CD14-positive monocyte (primary cell): ENCODE measurements around the gene OVOL2. TPM values are rescaled to one million over a fixed set of nuclear protein-coding genes. Genes with fewer than 3 reads are reported as not detected.

Source experiments
- DNase-seq, 3 donors: peaks; one replicate each; pipeline ENCODE4 v3.0.0-alpha.2; 2011 to 2022
- H2AFZ ChIP-seq: 2 replicates; pipeline ENCODE4 v1.6.0; 2012; ENCODE audit warnings: mild to moderate bottlenecking, low read depth, low read length, inconsistent platforms; ENCODE audit not compliant: insufficient read depth, poor library complexity, severe bottlenecking
- H3K27ac ChIP-seq, 2 donors: 1 replicate in 1 of 2; 2 replicates in 1 of 2; pipeline ENCODE4 v1.5.1; 2012 to 2013; ENCODE audit warnings: low read length in 2 of 2, control low read depth in 1 of 2, inconsistent platforms in 1 of 2, low read depth in 1 of 2, mild to moderate bottlenecking in 1 of 2
- H3K27me3 ChIP-seq, 2 donors: one replicate each; pipeline versions ENCODE4 v1.6.0 to v1.6.1; 2011 to 2013; ENCODE audit warnings: low read length in 2 of 2; ENCODE audit not compliant: control insufficient read depth in 2 of 2, insufficient read depth in 2 of 2
- H3K36me3 ChIP-seq, 2 donors: replicated peaks in 1 of 2; 1 replicate in 1 of 2; 2 replicates in 1 of 2; pipeline versions ENCODE4 v1.5.1 to v1.6.1; 2012 to 2013; ENCODE audit warnings: low read length in 2 of 2, control low read depth in 1 of 2, inconsistent platforms in 1 of 2, mild to moderate bottlenecking in 1 of 2; ENCODE audit not compliant: insufficient read depth in 2 of 2, control insufficient read depth in 1 of 2
- H3K4me1 ChIP-seq, 2 donors: 1 replicate in 1 of 2; 2 replicates in 1 of 2; pipeline versions ENCODE4 v1.5.1 to v1.6.1; 2012 to 2013; ENCODE audit warnings: low read length in 2 of 2, control low read depth in 1 of 2, inconsistent platforms in 1 of 2, mild to moderate bottlenecking in 1 of 2, moderate library complexity in 1 of 2; ENCODE audit not compliant: insufficient read depth in 2 of 2, control insufficient read depth in 1 of 2
- H3K4me2 ChIP-seq: replicated peaks from 2 replicates; pipeline ENCODE3; 2012; ENCODE audit warnings: low read length, moderate library complexity, mild to moderate bottlenecking; ENCODE audit not compliant: poor library complexity, severe bottlenecking; ENCODE audit errors: extremely low read depth
- H3K4me3 ChIP-seq, 3 experiments: fragments of 200-600 bp in 1 of 3; sonication (generic) in 1 of 3; replicated peaks in 1 of 3; 1 replicate in 2 of 3; 2 replicates in 1 of 3; pipeline ENCODE4 v1.5.1; 2011 to 2013; ENCODE audit warnings: low read length in 3 of 3, mild to moderate bottlenecking in 3 of 3, control low read depth in 2 of 3, low read depth in 2 of 3, inconsistent platforms in 1 of 3, moderate library complexity in 1 of 3
- H3K79me2 ChIP-seq: 2 replicates; pipeline ENCODE4 v1.6.0; 2012; ENCODE audit warnings: mild to moderate bottlenecking, control low read depth, inconsistent platforms, low read length, moderate library complexity; ENCODE audit not compliant: insufficient read depth
- H3K9ac ChIP-seq: 2 replicates; pipeline ENCODE4 v1.6.0; 2017; ENCODE audit warnings: low read length, mild to moderate bottlenecking; ENCODE audit not compliant: insufficient read depth, poor library complexity, severe bottlenecking
- H3K9me3 ChIP-seq, 2 donors: replicated peaks in 1 of 2; 1 replicate in 1 of 2; 2 replicates in 1 of 2; pipeline versions ENCODE4 v1.5.1 to v1.6.1; 2012 to 2013; ENCODE audit warnings: low read length in 2 of 2, control low read depth in 1 of 2; ENCODE audit not compliant: control insufficient read depth in 1 of 2, insufficient read depth in 1 of 2
- H4K20me1 ChIP-seq: 2 replicates; pipeline ENCODE4 v1.6.0; 2012; ENCODE audit warnings: mild to moderate bottlenecking, low read length, control low read depth, moderate library complexity; ENCODE audit not compliant: insufficient read depth
- H3K27ac Mint-ChIP-seq, 7 donors: one replicate each; pipeline ENCODE4 v1.8.0; 2020; ENCODE audit warnings: mild to moderate bottlenecking in 7 of 7, mixed read lengths in 7 of 7, moderate library complexity in 6 of 7, inconsistent platforms in 2 of 7
- H3K27me3 Mint-ChIP-seq, 3 donors: one replicate each; pipeline ENCODE4 v1.8.0; 2021 to 2022; ENCODE audit warnings: low read depth in 3 of 3, mild to moderate bottlenecking in 3 of 3, mixed read lengths in 3 of 3, moderate library complexity in 3 of 3, inconsistent platforms in 1 of 3
- H3K36me3 Mint-ChIP-seq, 2 donors: one replicate each; pipeline ENCODE4 v1.8.0; 2020; ENCODE audit warnings: mixed read lengths in 2 of 2, inconsistent platforms in 1 of 2, mild to moderate bottlenecking in 1 of 2
- H3K4me1 Mint-ChIP-seq: one replicate; pipeline ENCODE4 v1.8.0; 2020; ENCODE audit warnings: mild to moderate bottlenecking, mixed read lengths
- H3K4me3 Mint-ChIP-seq, 2 donors: one replicate each; pipeline ENCODE4 v1.8.0; 2020; ENCODE audit warnings: mild to moderate bottlenecking in 2 of 2, mixed read lengths in 2 of 2, moderate library complexity in 1 of 2
- H3K9me3 Mint-ChIP-seq, 7 donors: one replicate each; pipeline ENCODE4 v1.8.0; 2020 to 2022; ENCODE audit warnings: mixed read lengths in 7 of 7, mild to moderate bottlenecking in 6 of 7, moderate library complexity in 6 of 7, inconsistent platforms in 2 of 7
- CTCF ChIP-seq: fragments of 200-600 bp; IDR thresholded peaks from one replicate; pipeline ENCODE4 v1.8.0; 2022; ENCODE audit warnings: antibody characterized with exemption, mild to moderate bottlenecking
- WGBS: methylation state at CpG from one replicate; pipeline ENCODE4 v1.1.5; 2013; ENCODE audit warnings: missing lambda C conversion rate; ENCODE audit not compliant: insufficient coverage; 5-methylcytosine and 5-hydroxymethylcytosine counted together
- intact Hi-C, 2 donors: fragments of 100-400 bp; cut with micrococcal nuclease; formaldehyde crosslinking; loops; one replicate each; pipeline versions ENCODE4 v1.15.0 to v1.15.1; 2023
- polyA minus RNA-seq: library from RNA; depleted of rRNA, polyadenylated mRNA; stranded (reverse); fragments of >200 nt; gene quantifications from 2 replicates; pipeline ENCODE4 v1.2.3, GENCODE V29; 2012
- polyA plus RNA-seq, 3 donors: library from polyadenylated mRNA; depleted of rRNA in 1 of 3; unstranded in 2 of 3; stranded (reverse) in 1 of 3; fragments of 300-500 nt in 2 of 3; fragments of >200 nt in 1 of 3; fragmentation: Illumina TruSeq in 2 of 3; gene quantifications; 1 replicate in 2 of 3; 2 replicates in 1 of 3; pipeline ENCODE4 v1.2.3, GENCODE V29; 2012 to 2021
- total RNA-seq, 12 experiments: library from RNA in 1 of 12; stranded (reverse) in 1 of 12; fragments of 120-200 nt in 1 of 12; gene quantifications; one replicate each; pipeline ENCODE4 v1.2.4 and lab custom pipeline; 2013 to 2026; ENCODE audit warnings: mixed read lengths in 6 of 12, inconsistent platforms in 1 of 12

OVOL2 gene
- not detected for total RNA-seq (2013)
- polyA plus RNA-seq, result not detected
- polyA minus RNA-seq, result not detected in 2 replicates
- total RNA-seq (lab: John Stamatoyannopoulos, UW), result 0 to 3.7 (median 0) reads per million in 11 experiments

- H3K9me3 Mint-ChIP-seq, result peaks cover 0 to 30% (median 10%) of the 10 kb centered on the region in 7 donors
- H3K36me3 ChIP-seq, result no peaks in the 10 kb centered on the region
- H3K36me3 Mint-ChIP-seq, result peaks cover 0 to 6% of the 10 kb centered on the region in 2 donors
- H4K20me1 ChIP-seq, result no peaks in the 10 kb centered on the region
- H3K27me3 Mint-ChIP-seq, result peaks cover 70 to 82% (median 79%) of the 10 kb centered on the region in 3 donors
- peaks cover 0 to 27% of the 10 kb centered on the region in 2 donors for H3K9me3 ChIP-seq
- H3K4me3 ChIP-seq, result peak within 1 kb of the TSS; percentile 38 to 77 (median 50)
- peak within 1 kb of the TSS; percentile 65 to 75 for H3K4me3 Mint-ChIP-seq
- H3K4me2 ChIP-seq, result peak within 1 kb of the TSS; percentile 93
- no peak for TF ChIP-seq CTCF
- H3K4me1 ChIP-seq, result peaks cover 48 to 63% of the 10 kb centered on the region in 2 donors
- H3K27me3 ChIP-seq, result peaks cover 63 to 80% of the 10 kb centered on the region in 2 donors
- H3K79me2 ChIP-seq, result no peaks in the 10 kb centered on the region
- WGBS, result under 1% methylated on average over 35 of the region's 73 CpGs
- H3K27ac ChIP-seq, result no peak within 1 kb of the TSS
- DNase-seq, result no peak
- intact Hi-C loops, result loop anchor here in 1 of 2 donors (5.0 to 10.0 kb wide), 2 partner anchors 77 to 230 kb away; partner anchors contain the start of genes KAT14, PET117 and ZNF133
- peaks cover 48% of the 10 kb centered on the region for H3K4me1 Mint-ChIP-seq
- peak within 1 kb of the TSS; percentile 51 for H3K9ac ChIP-seq
- no peak within 1 kb of the TSS for H3K27ac Mint-ChIP-seq
- H2AFZ ChIP-seq, result peak within 1 kb of the TSS; percentile 75
Measured at GRCh38 chr20:18057101-18057993, at the start of gene OVOL2. Gene OVOL2, minus strand, starts transcription at chr20:18057916. Its CDS starts 282 bp downstream, at chr20:18057634.

- Mint-ChIP-seq H3K4me1 (no peaks in the 10 kb centered on the region), H3K27me3 (peaks cover 5 to 15% (median 10%) of the 10 kb centered on the region in 3 donors), H3K4me3 (no peak overlapping the region), H3K9me3 (peaks cover 0 to 5% (median 2%) of the 10 kb centered on the region in 7 donors), H3K27ac (no peak overlapping the region), H3K36me3 (no peaks in the 10 kb centered on the region)
- no peak overlapping the region for H3K4me3 ChIP-seq
- H4K20me1 ChIP-seq, result no peaks in the 10 kb centered on the region
- H2AFZ ChIP-seq, result no peak overlapping the region
- H3K27me3 ChIP-seq, result no peaks in the 10 kb centered on the region
- no peak overlapping the region for H3K9ac ChIP-seq
- no peaks in the 10 kb centered on the region for H3K9me3 ChIP-seq
- H3K27ac ChIP-seq, result no peak overlapping the region
- no peaks in the 10 kb centered on the region for H3K36me3 ChIP-seq
- H3K4me1 ChIP-seq, result no peaks in the 10 kb centered on the region
- H3K79me2 ChIP-seq, result no peaks in the 10 kb centered on the region
- intact Hi-C loops, result no loop called here
- TF ChIP-seq CTCF, result no peak
- H3K4me2 ChIP-seq, result no peak overlapping the region
- no peak for DNase-seq
- WGBS, result no CpG with 5 or more reads among the region's 1 CpG
Measured at GRCh38 chr20:18103497-18103896, 45.8 kb upstream of the OVOL2 start.
